ENCODE data around the gene CCDC175.

- no peak for TF ChIP-seq CTCF (IDR thresholded peaks at IDR 0.05)
- no peak for TF ChIP-seq CEBPB (IDR thresholded peaks at IDR 0.05)
Measured at GRCh38 chr14:59510966-59511365, 65.6 kb downstream of the CCDC175 start.
